ENCODE results near the gene KRT24. TPM values are rescaled to one million over a fixed set of nuclear protein-coding genes. Genes with fewer than 3 reads are reported as not detected.

The KRT24 gene
- total RNA-seq: 573 and 600 TPM in 2 replicates

GRCh38 chr17:40703652-40704051, at the start of gene KRT24:
Gene KRT24, minus strand, starts transcription at chr17:40703752. Its CDS starts 59 bp downstream, at chr17:40703693.

DNA sequence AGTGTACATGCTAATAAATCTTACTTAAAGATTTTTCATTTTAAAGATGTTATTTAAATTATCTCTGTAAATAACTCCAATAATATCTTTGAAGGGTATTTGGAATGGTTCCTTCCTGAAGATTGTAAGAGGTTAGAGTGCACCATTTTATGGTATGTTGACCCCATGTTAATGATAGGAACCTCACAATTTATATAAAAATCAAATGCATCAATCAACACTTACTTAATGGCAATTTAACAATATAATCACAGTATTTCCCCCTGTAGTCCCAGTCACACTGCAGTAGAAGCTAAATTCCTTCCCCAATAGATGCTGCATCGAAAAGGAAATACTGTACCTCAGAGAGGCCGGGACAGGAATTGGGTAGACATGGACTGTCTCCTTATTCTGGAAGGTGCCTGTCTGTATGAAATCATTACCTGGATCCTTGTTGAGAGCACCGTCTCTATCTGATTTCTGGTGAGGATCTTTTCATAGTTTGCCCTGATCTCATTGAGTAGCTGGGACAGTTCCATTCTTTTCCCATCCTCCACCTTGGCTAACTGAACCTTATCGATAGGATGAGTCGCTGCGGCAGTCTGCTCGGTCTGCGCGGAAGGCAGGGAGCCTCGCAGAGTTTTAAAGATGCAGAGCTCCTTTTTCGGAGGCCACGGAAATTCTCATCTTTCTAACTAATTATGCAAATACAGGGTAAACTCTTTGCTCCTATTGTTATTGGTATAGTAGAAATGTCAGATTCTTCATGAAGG, 38.8 kb downstream of the KRT24 start, which contains the start of gene KRT222:
Gene KRT222, minus strand, starts transcription at position 596 of the 752 bp plus-strand sequence. Its CDS starts 78 bp downstream, at position 518.

Other genes with a start within 250 kb of the KRT24 start
- 65.2 and 130 TPM in 2 replicates for gene TNS4, start 202.1 kb downstream of the KRT24 start, total RNA-seq
- gene CCR7, start 138.3 kb downstream of the KRT24 start, total RNA-seq: not detected in 2 replicates
- 94.0 and 121 TPM in 2 replicates for gene SMARCE1, start 55.9 kb downstream of the KRT24 start, total RNA-seq
- gene KRT222, start 38.6 kb downstream of the KRT24 start, total RNA-seq: 1.6 TPM in 2 replicates
- gene KRT25, start 51.6 kb upstream of the KRT24 start, total RNA-seq: not detected in 2 replicates
- gene KRT26, start 68.4 kb upstream of the KRT24 start, total RNA-seq: under 0.01 TPM in 1 of 2 replicates, not detected in the other
- 0.79 TPM in 1 of 2 replicates, not detected in the other for gene KRT27, start 78.8 kb upstream of the KRT24 start, total RNA-seq
- not detected in 2 replicates for gene KRT28, start 96.2 kb upstream of the KRT24 start, total RNA-seq
- 5.1 and 9.8 TPM in 2 replicates for gene KRT10, start 118.9 kb upstream of the KRT24 start, total RNA-seq
- not detected in 2 replicates for gene KRT12, start 163.5 kb upstream of the KRT24 start, total RNA-seq
- gene KRT20, start 181.5 kb upstream of the KRT24 start, total RNA-seq: not detected in 2 replicates
- gene KRT23, start 233.9 kb upstream of the KRT24 start, total RNA-seq: 0.79 and 1.4 TPM in 2 replicates